HFFc6 (cell line): ENCODE measurements around the gene TIMP1. TPM values are rescaled to one million over a fixed set of nuclear protein-coding genes. Genes with fewer than 3 reads are reported as not detected.

ENCODE experiments used
- DNase-seq: peaks from one replicate; pipeline ENCODE4 v3.0.0-alpha.2; 2018
- H3K27ac Mint-ChIP-seq: 2 replicates; pipeline ENCODE4 v1.8.0; 2020; ENCODE audit warnings: mild to moderate bottlenecking, mixed read lengths
- H3K27me3 Mint-ChIP-seq: 2 replicates; pipeline ENCODE4 v1.8.0; 2021; ENCODE audit warnings: mild to moderate bottlenecking, moderate library complexity, mixed read lengths; ENCODE audit not compliant: insufficient read depth
- H3K36me3 Mint-ChIP-seq: 2 replicates; pipeline ENCODE4 v1.8.0; 2021; ENCODE audit warnings: low read depth, mixed read lengths
- H3K4me1 Mint-ChIP-seq: 2 replicates; pipeline ENCODE4 v1.8.0; 2020; ENCODE audit warnings: low read depth, mixed read lengths
- H3K4me3 Mint-ChIP-seq: 2 replicates; pipeline ENCODE4 v1.8.0; 2020; ENCODE audit warnings: mild to moderate bottlenecking, moderate library complexity, mixed read lengths
- H3K9me3 Mint-ChIP-seq: 2 replicates; pipeline ENCODE4 v1.8.0; 2020; ENCODE audit warnings: mild to moderate bottlenecking, mixed read lengths
- CTCF ChIP-seq: fragments of 200-600 bp; sonication (generic); IDR thresholded peaks from 2 replicates; pipeline ENCODE4 v1.5.0; 2021; ENCODE audit warnings: antibody characterized with exemption, mild to moderate bottlenecking
- microRNA-seq: library from miRNA; unstranded; fragments of <30 nt; microRNA quantifications from one replicate; pipeline ENCODE4, GENCODE V29; 2019
- total RNA-seq, 6 experiments: library from RNA; stranded (reverse); fragmentation: NEBNext Ultra II Directional; extraction: Animal tissue kit (Norgen Biotek cat#: 25700); gene quantifications; 2 replicates in 1 of 6; 3 replicates in 5 of 6; pipeline ENCODE4 v1.2.3, GENCODE V29; 2021

Gene TIMP1
- total RNA-seq, 6 experiments from 2014 or later: 815 to 1,568 (median 980) TPM

- no peaks in the 10 kb centered on the region; the same call in 1 of the 2 replicates for H3K27me3 Mint-ChIP-seq
Observed at GRCh38 chrX:47631676-47632075, 49.4 kb downstream of the TIMP1 start.

GRCh38 chrX:47632666-47633065 is 50.4 kb downstream of the TIMP1 start:
- no peak overlapping the region for H3K4me3 Mint-ChIP-seq
- H3K36me3 Mint-ChIP-seq: no peaks in the 10 kb centered on the region; the same call in 1 of the 2 replicates
- no peaks in the 10 kb centered on the region for H3K4me1 Mint-ChIP-seq
- H3K27me3 Mint-ChIP-seq: no peaks in the 10 kb centered on the region; the same call in 1 of the 2 replicates
- no peak overlapping the region for H3K27ac Mint-ChIP-seq
- H3K9me3 Mint-ChIP-seq: no peaks in the 10 kb centered on the region
- TF ChIP-seq CTCF: no peak
- no peak for DNase-seq

More at GRCh38 chrX:47631676-47632075, 49.4 kb downstream of the TIMP1 start:
- Mint-ChIP-seq H3K4me1 (no peaks in the 10 kb centered on the region), H3K4me3 (no peak overlapping the region), H3K9me3 (no peaks in the 10 kb centered on the region), H3K27ac (no peak overlapping the region), H3K36me3 (no peaks in the 10 kb centered on the region; the same call in 1 of the 2 replicates)
- DNase-seq: no peak
- no peak for TF ChIP-seq CTCF

- TF ChIP-seq CTCF: no peak
- no peak for DNase-seq
Observed at GRCh38 chrX:47633689-47634590, 51.7 kb downstream of the TIMP1 start.

GRCh38 chrX:47634871-47635575 is 52.8 kb downstream of the TIMP1 start:
- TF ChIP-seq CTCF: no peak
- no peak overlapping the region for H3K4me3 Mint-ChIP-seq
- no peaks in the 10 kb centered on the region for H3K4me1 Mint-ChIP-seq
- no peaks in the 10 kb centered on the region; the same call in 1 of the 2 replicates for H3K27me3 Mint-ChIP-seq
- no peak overlapping the region for H3K27ac Mint-ChIP-seq
- H3K36me3 Mint-ChIP-seq: peaks cover 6% of the 10 kb centered on the region
- H3K9me3 Mint-ChIP-seq: no peaks in the 10 kb centered on the region
- DNase-seq: no peak

More at GRCh38 chrX:47633689-47634590, 51.7 kb downstream of the TIMP1 start:
- H3K36me3 Mint-ChIP-seq: no peaks in the 10 kb centered on the region; the same call in 1 of the 2 replicates
- H3K27ac Mint-ChIP-seq: no peak overlapping the region
- no peak overlapping the region for H3K4me3 Mint-ChIP-seq
- no peaks in the 10 kb centered on the region; the same call in 1 of the 2 replicates for H3K27me3 Mint-ChIP-seq
- no peaks in the 10 kb centered on the region for H3K4me1 Mint-ChIP-seq
- H3K9me3 Mint-ChIP-seq: no peaks in the 10 kb centered on the region

Small RNAs within 50 kb of the gene (microRNA-seq; reads per million reads assigned to microRNA genes)
- gene MIR4769: not detected

Other genes with a start within 250 kb of the TIMP1 start
- gene ZNF157, start 211.9 kb upstream of the TIMP1 start, total RNA-seq: not detected
- gene ZNF41, start 99.2 kb upstream of the TIMP1 start, total RNA-seq: 1 to 10 TPM; 6.0 to 8.2 (median 6.7) TPM
- 10 to 100 TPM; 68.8 to 80.7 (median 75.3) TPM for gene ARAF, start 21.2 kb upstream of the TIMP1 start, total RNA-seq
- under 1 TPM in 5 of 6 experiments, not detected in 1; 0.13 to 0.31 (median 0.19) TPM for gene SYN1, start 37.4 kb downstream of the TIMP1 start, total RNA-seq
- under 1 TPM; 0.05 to 0.28 (median 0.13) TPM for gene CFP, start 47.5 kb downstream of the TIMP1 start, total RNA-seq
- 10 to 100 TPM; 42.8 to 49.1 (median 45.7) TPM for gene ELK1, start 68.1 kb downstream of the TIMP1 start, total RNA-seq
- gene UXT, start 76.7 kb downstream of the TIMP1 start, total RNA-seq: 100 to 1,000 TPM in 4 of 6 experiments, 10 to 100 TPM in 2; 94.9 to 104 (median 101) TPM